ENCODE measurements around the gene MYO18A.

Gene MYO18A

DNA sequence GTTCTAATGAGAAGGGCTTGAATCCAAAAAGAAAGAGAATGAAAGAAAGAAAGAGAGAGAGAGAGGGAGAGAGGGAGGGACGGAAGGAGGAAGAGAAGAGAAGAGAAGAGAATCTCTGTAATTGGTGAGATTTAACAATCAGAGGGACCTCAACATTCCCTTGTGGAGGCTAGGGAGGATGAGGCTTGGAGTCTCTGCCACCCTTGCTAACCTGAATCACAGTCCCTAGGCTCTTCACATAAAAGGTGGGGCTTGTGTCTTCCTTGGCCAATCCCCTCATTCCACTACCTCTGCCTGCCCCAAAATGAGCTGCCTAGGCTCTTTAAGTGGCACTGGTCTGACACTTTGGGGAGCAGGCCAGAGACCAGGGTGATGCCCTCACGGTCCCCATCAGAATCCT lies 107.2 kb downstream of the MYO18A start:
- DNase-seq: no peak

DNA sequence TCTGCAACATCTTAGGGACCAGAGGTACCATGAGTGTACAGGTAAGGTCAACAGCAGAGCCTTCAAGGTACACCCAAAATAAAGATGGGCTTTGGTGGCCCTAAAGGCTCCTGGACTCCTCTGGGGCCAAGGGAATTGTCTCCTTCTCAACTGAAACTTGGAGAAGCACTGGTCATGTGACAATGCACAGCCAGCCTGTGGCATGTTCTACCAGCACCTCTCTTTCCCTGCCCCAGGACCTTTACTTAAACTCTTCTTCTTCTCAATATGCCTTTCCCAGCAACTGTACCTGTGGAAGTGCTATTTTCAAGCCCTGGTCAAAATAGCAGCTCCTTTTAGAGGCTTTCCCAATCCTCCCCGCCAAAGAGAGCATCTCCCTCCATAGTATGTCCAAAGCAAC lies 108.9 kb downstream of the MYO18A start:
- DNase-seq: no peak

DNA sequence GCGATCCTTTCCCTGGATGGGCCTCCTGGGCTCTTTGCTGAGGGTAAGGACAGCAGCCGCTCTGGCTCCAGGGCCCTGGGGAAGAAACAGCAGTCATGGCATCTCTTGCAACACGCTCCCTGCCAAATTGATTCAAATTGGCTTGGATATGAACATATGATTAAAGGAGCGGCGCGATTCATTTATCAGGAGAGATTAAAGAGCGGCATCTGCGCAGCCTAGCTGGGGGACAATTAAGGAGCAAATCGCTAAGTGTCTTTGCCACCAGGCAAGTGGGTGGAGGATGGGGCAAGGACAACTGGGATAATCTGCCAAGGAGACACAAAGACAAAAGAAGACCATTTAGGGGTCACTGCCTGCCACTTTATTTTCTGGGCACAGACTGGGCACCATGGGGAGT lies 109.4 kb downstream of the MYO18A start:
- no peak for DNase-seq

DNA sequence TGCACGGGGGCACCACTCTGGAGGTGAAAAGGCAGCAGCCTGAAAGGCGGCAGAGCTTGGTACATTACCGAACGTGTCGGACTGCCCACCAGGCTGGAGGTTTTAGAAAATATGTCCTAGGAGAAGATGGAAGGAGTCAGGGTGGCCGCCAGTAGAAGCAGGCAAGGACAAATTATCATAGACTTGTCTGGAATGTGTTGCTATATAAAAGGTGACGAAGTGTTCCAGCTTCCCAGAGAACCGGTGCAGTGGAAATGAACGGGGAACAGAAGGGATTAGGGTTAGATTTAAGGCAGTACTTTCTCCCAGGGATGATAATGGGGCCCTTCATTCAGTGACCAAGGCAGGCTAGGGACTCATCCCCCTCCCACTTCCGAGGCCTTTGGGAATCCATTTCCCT lies 109.9 kb downstream of the MYO18A start:
- DNase-seq: no peak

DNA sequence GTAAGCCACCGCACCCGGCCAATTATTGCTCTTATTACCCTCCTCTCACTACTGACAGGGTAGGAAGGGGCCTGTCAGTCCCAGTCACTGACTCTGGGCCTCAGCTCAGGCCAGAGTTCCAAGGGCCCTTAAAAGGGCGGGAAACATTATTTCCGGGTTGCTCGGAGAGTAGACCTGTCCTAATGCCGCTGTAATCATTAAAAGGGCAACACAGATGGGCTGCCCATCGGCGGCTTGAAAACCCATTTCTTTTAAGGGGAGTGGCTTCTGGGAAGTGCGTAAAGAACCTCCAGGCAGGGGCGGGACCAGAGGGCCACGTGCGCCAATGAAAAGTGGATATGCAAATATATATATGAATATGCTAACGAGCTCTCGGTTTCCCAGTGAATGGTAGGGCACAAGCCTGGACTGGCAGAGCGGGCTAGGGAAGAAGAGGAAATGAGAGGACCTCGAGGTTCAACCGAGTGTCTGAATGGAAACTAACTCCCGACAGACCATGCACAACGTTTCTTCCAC lies 110.6 kb downstream of the MYO18A start:
- no peak for DNase-seq

DNA sequence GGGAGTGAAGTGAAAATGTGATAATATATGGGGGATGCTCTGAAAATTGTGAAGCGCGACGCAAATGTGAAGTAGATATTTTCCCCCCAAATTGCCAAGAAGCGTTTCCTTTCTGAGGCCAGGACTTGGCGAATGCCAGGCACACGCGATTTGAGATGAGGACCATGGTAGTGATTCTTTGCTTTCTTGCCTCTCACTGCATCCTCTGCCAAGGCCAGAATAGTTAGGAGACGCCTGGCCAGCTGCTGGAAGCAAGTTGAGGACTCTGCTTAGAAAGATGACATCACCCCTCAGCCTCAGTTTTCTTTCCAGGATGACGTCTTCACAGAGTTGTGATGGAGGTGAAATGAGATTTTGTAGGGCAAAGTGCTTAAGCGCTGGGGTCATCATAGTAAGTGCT lies 111.4 kb downstream of the MYO18A start:
- no peak for DNase-seq

DNA sequence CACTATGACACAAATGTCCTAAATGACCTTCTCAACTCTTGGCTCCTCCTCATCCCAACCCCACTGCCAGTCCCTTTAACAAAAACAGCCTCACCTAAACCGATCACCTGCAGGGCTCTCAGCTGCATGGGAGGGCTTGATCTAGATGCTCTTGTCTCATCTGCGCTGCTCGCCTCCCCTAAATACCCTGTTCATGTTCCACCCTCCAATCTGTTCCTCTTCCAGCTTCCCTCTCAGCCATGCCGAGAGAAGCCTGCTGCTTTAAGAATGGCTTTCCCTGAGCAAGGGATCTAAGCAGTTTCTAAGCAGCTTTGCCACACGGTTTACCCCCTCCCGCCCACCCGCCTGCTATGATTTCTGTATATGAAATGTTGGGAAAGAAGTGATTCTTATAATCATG lies 113.6 kb downstream of the MYO18A start:
- DNase-seq: no peak

DNA sequence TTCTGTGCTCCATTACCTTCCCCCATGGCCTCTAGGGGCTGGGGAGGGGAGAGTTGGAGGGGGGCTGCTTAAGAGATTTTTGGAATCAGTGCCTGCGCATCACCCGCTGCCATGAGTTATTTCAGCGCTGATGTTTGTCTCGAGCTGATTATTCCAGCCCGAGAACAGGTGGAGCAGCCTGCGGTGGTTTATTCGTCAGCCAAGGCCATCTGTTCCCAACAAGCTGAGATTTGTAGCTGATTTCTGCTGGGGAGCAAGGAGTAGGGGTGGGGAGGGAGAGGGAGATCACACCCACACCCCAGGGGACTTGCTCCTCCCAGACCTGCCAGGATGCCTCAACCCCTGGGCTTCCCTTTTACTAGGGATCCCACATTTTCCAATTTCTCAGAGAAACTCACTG lies 114.2 kb downstream of the MYO18A start:
- DNase-seq: no peak

DNA sequence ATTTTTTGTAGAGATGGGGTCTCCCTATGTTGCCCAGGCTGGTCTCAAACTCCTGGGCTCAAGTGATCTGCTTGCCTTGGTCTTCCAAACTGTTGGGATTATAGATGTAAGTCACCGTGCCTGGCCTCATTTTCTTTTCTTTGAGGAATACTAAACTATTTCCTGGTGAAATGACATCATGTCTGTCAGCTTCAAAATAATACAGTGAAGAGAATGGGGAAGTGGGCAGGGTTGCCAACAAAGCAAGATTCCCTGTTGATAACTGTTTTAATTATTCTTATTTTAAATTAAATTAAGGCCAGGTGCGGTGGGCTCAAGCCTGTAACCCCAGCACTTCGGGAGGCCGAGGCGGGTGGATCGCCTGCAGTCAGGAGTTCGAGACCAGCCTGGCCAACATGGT lies 116.2 kb downstream of the MYO18A start:
- DNase-seq: no peak

DNA sequence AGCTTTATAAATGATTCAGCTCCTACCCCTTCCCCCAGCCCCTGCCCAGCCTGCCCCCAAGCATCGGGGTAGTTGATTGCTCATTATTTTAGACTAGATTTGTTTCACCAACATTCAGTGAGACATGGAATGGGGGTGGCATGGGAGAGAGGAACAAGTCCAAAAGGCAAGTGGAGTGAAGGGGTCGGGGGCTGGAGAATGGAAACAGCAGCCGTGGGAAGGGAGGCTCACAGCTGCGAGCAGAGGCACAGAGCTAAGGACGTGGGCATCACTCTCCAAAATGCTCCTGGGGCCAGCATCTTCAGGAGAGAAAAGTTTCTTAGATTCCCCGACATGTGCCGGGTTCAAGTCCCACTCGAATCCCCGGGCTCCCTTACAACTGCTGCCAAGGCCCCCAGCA lies 118.0 kb downstream of the MYO18A start:
- no peak for DNase-seq

DNA sequence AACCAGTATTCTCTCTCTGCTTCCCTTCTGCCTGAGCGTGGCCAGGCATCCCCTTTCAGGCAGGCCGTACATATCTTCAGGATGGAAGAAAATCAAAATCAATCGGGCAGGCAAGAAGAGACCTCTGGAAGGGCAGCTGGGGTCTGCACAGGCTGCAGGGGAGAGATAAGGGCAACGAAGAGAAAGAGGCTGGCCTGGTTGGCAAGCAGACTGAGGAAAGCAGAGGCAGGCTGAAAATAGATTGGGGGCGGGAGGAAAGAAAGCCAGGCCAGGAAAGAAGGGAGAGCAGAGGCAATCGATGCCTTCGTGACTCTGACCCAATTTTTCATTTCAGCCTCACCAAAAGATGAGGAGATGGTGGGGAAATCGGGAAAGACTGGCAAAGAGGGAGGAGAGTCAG lies 119.2 kb downstream of the MYO18A start:
- DNase-seq: no peak

DNA sequence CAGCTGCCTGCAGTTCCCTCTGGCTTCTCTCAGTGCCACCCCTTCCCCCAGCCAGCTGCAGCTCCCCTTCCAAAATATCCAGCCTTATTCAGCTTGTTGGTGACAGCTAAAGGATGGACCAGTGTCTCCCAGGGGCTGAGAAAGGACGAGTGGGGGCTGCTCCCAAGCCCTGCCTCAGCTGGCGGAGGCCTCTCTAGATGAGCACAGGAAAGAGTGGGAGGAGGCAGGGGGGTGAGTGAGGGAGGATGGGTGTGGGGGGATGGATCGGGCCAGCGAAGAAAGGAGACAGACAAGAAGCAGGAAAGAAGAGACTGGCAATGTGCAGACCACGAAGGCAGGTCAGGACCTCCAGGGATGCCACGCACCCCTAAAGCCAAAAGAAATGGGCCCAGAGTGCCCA lies 119.7 kb downstream of the MYO18A start:
- no peak for DNase-seq

DNA sequence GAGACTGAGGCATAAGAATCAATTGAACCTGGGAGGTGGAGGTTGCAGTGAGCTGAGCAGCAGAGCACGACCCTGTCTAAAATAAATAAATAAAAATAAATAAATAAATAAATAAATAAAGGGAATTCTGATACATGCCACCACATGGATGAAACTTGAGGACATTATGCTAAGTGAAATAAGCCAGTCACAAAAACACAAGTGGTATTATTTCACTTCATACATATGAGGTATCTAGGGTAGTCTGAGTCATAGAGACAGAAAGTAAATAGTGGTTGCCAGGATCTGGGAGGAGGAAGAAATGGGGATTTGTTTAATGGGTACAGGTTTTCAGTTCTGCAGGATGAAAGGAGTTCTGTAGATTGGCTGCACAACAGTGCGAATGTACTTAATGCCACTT lies 120.9 kb downstream of the MYO18A start:
- DNase-seq: no peak

DNA sequence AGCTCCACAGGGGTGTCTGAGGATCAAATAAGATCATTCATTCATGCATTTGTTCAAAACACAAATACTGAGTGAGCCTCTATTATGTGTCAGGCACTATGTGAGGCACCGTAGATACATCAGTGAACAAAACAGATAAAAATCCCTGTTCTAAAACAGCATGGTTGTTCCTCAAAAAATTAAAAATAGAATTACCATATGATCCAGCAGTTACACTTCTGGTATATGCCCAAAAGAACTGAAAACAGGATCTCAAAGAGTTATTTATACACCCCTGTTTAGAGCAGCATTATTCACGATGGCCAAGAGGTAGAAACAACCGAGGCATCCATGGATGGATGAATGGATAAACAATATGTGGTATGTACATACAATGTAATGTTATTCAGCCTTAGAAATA lies 121.8 kb downstream of the MYO18A start:
- DNase-seq: no peak

DNA sequence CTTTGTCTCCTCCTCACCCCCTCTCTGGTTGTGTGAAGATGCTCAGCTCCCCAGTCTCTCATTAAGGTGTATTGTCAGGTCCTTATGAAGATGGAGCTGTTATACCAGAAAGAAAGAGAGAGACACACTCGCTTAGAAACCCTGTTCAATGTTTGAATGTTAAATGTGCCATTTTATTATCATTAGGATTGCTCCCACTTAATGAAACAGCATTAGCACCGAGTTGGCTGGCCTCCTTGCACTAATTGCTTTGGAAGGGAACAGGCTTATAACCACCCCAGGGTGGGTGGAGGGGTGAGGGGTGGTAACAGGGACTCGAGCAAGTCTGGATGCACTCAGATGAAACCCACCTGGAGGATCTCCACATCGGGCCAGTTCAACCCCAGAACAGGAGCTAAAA lies 122.8 kb downstream of the MYO18A start:
- no peak for DNase-seq

DNA sequence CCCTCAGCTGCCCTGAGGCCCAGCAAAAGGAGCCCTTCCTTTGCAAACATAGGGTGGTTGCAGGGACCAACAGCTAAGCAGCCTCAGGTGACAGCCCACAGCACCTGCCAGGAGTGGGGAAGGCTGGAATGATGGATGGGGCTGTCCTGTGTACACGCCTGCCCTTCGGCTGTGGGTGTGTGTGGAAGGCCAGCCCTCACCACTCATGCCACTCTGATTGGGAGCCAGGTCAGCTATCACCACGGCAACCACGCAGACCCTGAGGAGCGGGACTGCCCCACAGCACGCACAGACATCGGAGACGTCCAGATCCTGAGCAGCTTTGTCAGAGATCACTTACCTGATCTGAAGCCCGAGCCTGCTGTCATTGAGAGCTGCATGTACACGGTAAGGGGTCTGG lies 125.4 kb downstream of the MYO18A start:
- no peak for DNase-seq

DNA sequence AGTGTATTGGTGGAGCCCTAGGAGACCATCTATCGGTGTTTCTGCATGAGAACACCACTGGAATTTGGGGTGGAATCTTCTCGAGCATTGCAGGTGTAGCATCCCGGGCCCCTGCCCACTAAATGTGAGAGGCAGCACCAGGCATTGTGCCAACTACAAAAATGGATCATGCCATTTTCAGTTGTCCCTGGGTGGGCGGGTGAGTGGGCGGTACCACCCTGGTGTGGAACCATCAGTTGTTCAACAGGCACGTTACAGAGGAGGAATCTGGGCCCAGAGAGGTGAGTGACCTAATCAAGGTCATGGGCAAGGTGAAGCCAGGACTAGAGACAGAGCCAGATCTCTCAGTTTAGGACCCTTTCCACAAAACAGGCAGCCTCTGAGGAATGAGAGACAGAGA lies 128.5 kb downstream of the MYO18A start:
- no peak for DNase-seq

DNA sequence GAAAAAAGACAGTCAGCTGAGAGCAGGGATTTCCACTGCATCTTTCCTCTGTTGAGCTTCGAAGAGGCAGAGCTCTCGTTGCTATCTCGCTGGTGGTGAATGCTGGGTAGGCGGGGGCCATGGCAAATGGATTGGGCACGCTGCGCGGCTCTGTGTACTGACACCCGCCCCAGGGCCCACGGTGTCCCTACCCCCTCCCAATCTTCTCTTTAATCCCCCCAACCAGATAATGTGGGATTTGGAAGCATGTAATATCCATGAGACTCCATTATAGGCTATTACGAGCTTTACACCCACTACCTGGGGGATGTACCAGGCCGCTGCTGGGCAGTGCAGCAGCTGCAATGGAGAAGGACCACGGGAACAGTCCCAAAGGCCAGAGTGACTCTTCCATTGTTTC lies 129.0 kb downstream of the MYO18A start:
- no peak for DNase-seq

DNA sequence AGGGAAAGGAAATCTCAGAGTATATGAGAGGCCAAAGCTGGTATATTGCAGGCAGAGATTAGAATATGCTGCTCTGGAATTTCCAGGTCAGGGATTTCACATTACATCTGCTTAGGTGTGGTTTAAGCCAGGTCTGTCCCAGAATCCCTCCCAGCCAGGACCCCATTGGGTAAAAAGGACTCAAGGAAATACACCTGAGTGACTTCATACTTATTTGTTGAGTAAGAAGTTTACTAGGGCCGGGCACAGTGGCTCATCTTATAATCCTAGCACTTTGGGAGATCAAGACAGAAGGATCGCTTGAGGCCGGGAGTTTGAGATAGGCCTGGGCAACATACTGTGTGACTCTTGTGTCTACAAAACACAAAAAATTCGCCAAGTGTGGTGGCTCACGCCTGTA lies 130.0 kb downstream of the MYO18A start:
- DNase-seq: no peak

DNA sequence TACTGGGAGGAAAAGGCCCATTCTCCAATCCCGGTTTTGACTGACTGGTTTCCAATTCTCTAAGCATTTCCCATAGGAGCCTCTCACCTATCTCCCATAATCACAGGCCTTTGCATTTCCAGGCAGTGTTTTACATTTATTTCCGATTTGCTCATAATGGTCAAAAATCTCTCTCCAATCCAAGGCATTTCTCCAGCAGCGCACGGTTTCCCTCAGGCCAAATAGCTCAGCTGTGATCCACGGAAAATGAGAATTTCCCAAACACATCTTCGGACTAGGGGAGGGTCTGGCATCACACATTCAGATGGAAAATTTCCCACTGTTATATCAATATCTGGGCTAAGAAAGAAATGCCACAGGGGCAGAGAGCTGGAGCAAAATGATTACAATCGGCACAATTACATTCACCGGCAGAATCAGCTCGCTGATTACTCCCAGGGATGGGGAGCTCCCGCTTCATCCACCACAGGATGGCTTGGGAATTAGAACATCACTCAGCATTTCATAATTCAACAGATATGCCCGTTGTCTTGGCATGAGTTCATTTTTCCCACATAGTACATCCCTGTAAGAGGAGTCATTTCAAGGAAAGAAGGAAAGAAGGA lies 130.6 kb downstream of the MYO18A start:
- DNase-seq: no peak

DNA sequence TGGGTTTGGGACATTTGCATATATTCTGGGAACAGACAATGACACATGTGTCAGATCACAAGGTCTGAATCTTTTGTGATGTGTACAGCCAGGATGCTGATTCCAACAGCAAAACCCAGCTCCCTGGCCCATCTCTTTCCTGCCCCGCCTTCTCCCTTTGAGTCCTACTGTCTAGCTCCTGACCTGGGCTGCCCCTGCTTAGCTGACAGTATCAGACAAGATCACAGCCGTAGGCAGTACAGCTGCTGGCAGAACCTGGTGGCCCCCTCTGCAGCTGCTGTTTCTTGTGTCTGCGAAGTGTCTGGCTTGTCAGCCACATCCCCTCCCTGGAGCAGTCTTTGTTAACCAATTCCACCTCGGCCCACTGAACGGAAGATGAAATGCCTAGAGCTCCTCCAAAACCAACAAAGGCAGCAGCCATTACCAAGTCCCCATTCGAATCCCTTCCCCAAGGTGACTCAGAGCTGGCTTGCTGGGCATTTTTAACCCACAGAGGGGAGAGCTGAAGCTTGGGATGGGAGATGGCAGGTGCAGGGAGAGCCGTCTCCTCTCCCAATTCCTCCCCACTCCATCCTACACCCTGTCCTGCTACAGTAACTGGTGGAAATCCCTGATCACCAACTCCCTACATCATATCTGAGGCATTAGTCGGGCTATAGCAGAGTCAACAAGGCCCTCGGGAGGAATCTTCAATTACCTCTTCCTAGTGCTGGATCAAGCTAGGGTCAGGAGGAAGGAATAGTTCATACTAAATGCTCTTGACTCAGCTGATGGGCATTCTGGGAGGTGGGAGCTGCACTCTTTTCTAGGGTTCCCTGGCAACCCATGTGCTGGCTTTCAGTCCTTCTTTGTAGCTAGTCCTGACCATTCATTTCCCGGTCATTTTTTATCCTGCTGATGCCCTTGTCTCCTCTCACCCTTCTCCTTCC lies 131.5 kb downstream of the MYO18A start:
- DNase-seq: no peak

DNA sequence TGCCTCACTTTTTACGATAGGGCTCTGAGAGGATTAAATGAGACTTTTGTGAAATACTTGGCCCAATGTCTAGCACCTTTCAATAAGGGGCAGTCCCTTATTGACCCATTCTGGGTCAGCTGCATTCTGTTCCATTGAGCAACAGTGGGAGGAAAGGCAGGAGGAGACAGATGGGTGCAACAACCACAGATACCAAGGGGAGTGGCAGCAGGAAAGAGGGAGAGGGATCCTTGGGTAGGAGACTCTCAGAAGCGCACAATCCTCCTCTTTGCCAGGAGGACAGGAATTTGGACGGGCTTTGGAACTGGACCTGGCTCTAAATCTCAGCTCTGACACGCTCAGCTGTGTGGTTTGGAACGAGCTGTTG lies 133.7 kb downstream of the MYO18A start:
- DNase-seq: no peak

DNA sequence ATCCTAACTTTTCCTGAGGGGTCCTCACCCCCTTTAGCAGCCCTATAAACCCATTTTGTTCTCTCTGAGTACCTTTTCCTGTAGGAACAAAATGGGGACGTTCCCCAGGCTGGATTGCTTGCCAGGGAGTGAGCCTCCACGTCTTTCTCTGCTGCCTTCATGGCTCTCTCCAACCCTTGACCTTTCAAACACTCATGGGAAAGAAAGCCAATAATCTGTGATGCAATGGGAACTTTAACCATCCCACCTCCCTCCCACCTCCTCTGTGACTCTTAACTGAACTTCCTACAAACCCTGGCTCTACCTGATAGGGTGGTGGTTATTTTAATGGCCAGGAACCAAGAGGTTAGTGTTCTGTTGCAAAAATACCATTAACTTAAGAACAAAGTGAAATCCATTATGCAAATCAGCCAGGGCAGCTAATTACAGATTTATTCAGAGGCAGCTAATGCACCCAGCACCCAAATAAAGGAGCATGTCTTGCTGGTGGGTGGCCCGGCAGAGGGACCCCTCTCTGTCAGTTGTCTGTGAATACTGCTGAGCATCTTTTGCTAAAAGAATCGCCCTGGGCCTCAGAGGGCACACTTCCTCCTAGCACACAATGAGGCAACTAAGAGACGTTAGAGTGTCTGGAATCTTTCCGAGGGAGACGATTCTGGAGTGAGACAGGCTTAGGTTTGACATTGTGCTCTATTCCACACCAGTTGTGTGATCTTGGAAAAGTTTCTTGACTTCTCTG lies 134.3 kb downstream of the MYO18A start:
- no peak for DNase-seq

DNA sequence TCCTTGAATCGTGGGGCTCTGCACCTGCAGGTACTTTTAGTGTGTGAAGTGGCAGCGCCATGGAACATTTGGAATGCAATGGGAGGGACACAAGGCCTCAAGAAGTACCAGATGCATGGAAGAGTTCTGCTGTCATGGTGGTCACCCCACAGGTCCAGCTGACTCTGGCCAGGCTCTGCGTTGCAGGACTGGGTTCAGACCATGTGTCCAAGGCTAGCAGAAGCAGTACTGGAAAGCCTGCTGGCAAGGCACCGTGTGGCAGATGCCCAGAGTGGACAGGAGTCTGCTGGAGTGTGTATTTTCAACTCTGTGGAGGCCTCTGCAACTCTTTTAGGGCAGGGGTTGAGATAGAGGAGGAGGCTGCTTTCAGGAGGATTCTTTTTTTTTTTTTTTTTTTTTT lies 135.2 kb downstream of the MYO18A start:
- no peak for DNase-seq
